AG04449 (cell line): ENCODE data around the gene NAALADL2.

Experiments
- CTCF ChIA-PET: fragments of 350-600 bp; formaldehyde crosslinking; extraction: SDS; loops from one replicate; lab custom pipeline; 2021; ENCODE audit warnings: antibody characterized with exemption; lab: Yijun Ruan, JAX
- POLR2A ChIA-PET: fragments of 400-600, 350-600 bp; formaldehyde crosslinking; extraction: SDS; loops from one replicate; lab custom pipeline; 2020; ENCODE audit warnings: antibody characterized with exemption, inconsistent platforms; lab: Yijun Ruan, JAX
- DNase-seq: peaks from one replicate; pipeline ENCODE4 v3.0.0-alpha.2; 2010; ENCODE audit warnings: low read depth, low spot score
- H3K4me3 ChIP-seq: 2 replicates; pipeline ENCODE4 v1.5.1; 2011; ENCODE audit warnings: low read depth, mild to moderate bottlenecking, control low read depth, low read length
- TF ChIP-seq, protein P1 (sequence below): IDR thresholded peaks from one replicate; pipeline ENCODE4 v1.5.1; 2011; ENCODE audit warnings: mild to moderate bottlenecking, moderate library complexity, low read length, control low read depth, inconsistent platforms; ENCODE audit not compliant: insufficient read depth; ENCODE audit errors: missing control alignments

The NAALADL2 gene

DNA sequence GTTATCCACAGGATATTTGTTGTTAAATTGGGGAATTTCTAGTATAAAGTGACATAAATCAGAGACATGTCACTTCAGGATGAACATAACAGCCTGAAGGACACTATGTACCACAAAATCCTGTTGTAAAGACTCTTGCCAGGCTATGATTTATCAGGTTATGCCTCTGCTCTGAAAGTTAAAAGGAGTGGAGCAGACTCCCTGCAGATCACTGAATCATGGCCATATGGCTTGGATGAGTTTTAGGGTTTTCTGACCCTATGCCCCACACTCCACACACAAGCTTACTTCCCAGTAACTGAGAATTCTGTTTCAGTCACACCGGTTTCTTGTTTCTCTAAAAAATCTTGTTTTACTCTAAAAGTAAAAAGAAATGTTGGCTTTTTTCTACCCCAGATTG lies 869.4 kb downstream of the NAALADL2 start:
- TF ChIP-seq, protein P1, sequence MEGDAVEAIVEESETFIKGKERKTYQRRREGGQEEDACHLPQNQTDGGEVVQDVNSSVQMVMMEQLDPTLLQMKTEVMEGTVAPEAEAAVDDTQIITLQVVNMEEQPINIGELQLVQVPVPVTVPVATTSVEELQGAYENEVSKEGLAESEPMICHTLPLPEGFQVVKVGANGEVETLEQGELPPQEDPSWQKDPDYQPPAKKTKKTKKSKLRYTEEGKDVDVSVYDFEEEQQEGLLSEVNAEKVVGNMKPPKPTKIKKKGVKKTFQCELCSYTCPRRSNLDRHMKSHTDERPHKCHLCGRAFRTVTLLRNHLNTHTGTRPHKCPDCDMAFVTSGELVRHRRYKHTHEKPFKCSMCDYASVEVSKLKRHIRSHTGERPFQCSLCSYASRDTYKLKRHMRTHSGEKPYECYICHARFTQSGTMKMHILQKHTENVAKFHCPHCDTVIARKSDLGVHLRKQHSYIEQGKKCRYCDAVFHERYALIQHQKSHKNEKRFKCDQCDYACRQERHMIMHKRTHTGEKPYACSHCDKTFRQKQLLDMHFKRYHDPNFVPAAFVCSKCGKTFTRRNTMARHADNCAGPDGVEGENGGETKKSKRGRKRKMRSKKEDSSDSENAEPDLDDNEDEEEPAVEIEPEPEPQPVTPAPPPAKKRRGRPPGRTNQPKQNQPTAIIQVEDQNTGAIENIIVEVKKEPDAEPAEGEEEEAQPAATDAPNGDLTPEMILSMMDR = no peak
- POLR2A ChIA-PET = no interaction called here

DNA sequence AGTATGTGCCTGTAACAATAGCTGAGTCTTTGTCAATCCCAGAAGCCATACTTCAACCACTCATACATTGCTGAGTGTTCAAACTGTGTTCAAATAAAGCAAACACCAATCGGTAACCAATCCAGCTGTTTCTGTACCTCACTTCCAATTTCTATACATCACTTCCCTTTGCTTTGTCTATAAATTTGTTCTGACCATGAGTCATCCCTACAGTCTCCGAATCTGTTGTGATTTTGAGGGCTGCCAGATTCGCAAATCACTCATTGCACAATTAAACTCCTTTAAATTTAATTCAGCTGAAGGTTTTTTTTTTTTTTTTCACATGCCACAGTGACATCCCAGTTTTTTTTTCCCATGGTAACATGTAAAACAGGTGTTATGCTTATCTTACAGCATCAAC lies 870.3 kb downstream of the NAALADL2 start:
- TF ChIP-seq, protein P1 = no peak
- POLR2A ChIA-PET = no interaction called here
- CTCF ChIA-PET = interaction anchor here (1.7 kb wide), 1 partner anchor 701 kb away, joined by 4 read pairs; no protein-coding TSS in a partner anchor
- DNase-seq = no peak
- no peak overlapping the region for H3K4me3 ChIP-seq

More for the DNA sequence above, 869.4 kb downstream of the NAALADL2 start:
- CTCF ChIA-PET = no interaction called here
- no peak overlapping the region for H3K4me3 ChIP-seq
- no peak for DNase-seq

DNA sequence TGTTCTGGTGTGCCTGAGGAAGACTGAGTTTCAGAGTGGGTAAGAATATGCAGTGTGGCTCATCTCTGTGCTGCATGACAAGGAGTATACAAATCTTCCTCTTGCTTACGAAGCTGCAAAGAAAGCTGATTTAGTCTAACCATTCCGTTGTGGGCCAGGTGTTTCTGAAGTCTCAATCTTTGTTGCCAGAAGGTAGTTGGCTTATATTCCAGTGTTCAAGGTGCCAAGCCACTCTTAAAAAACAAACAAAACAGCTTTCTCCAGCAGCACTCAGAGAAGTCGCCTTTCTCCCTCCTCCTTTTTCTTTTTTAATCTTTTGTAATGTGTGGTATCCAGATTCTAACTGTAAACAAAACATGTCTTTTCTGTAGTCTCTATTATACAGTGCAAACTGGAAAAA lies 872.4 kb downstream of the NAALADL2 start:
- no peak for DNase-seq
- TF ChIP-seq, protein P1 = no peak
- ChIA-PET CTCF (interaction anchor here (1.2 kb wide), 1 partner anchor 122 kb away, joined by 3 read pairs; no protein-coding TSS in a partner anchor), POLR2A (no interaction called here)
- H3K4me3 ChIP-seq = no peak overlapping the region

DNA sequence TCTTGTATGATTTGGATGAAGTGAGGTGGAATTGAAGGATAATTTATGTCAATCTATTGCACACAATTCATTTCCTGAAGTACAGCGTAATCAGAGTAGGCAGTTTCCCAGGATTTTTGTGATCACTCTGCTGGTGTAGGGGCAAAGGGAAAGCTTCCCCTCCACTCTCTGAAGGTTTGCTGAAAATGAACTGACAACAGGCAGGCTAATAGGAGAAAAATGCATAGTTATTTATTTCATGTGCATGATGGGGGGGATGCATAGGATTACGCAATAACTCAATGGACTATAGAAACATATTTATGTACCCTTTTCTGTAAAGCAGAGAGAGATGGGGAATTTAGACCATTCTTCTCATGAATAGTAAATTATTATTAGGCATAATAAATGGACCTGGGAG lies 872.9 kb downstream of the NAALADL2 start:
- CTCF ChIA-PET = interaction anchor here (1.2 kb wide), 1 partner anchor 122 kb away, joined by 3 read pairs; no protein-coding TSS in a partner anchor
- TF ChIP-seq, protein P1 = no peak
- POLR2A ChIA-PET = no interaction called here
- H3K4me3 ChIP-seq = no peak overlapping the region
- no peak for DNase-seq

DNA sequence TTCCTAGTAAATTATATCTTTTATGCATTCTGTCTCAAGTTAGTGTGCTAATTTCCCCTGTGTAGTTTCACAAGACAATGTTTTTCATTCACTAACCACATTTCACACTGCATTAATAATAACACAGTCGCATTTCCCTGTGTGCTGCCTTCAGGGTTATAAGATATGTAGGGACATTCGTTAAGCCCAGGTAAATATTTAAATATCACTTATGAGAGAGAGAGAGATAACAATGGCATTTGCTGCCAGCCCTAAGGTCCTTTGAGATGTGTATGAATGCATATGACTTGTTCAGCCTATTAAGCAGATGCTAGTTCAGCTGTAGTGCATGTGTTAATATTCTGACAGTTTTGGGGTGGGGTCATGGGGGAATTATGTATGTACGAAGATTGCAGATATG lies 876.7 kb downstream of the NAALADL2 start:
- TF ChIP-seq, protein P1 = no peak
- DNase-seq = no peak
- ChIA-PET CTCF (no interaction called here), POLR2A (no interaction called here)
- H3K4me3 ChIP-seq = no peak overlapping the region

DNA sequence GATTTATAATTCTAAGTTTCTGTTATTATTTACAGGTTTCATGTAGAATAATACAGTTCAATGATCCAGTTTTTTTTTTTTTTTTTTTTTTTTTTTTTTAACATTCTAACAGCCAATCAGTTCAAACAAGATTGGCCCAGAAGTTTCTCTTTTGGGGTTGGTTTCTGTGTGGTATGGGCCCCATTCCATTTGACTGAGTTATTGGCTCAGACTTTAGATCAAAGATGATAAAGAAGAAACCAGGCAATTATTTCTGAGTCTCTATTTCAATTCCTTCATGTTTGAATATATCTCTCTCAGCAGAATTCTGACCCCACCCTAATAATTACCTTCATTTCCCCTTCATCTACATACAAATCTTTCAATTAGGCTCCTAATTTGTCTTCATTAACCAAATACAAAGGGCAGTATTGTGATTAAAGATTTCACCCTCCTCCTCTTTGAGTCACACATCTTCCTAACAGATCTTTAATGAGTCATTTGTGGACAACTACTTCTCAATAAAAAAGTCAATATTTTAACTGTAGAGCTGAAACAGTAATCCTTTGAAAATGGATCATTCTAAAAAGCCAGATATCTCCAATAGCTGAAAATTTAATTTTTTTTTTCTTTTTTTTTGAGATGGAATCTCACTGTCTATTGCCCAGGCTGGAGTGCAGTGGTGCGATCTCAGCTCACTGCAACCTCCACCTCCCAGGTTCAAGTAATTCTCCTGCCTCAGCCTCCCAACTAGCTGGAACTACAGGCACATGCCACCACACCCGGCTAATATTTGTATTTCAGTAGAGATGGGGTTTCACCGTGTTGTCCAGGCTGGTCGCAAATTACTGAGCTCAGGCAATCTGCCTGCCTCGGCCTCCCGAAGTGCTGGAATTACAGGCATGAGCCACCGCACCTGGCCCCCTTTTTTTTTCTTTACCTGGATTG lies 878.8 kb downstream of the NAALADL2 start:
- DNase-seq = no peak
- no peak overlapping the region for H3K4me3 ChIP-seq
- TF ChIP-seq, protein P1 = no peak
- CTCF ChIA-PET = interaction anchor here (0.6 kb wide), 1 partner anchor 11 kb away, joined by 3 read pairs; no protein-coding TSS in a partner anchor
- POLR2A ChIA-PET = interaction anchor here (1.2 kb wide), 1 partner anchor 22 kb away, joined by 3 read pairs; no protein-coding TSS in a partner anchor
